Endothelial cell of umbilical vein (primary cell): ENCODE results near the gene CELF2. TPM values are rescaled to one million over a fixed set of nuclear protein-coding genes. Genes with fewer than 3 reads are reported as not detected.

Experiments
- BruUV-seq: library from RNA; stranded (reverse); fragments of 400-500 nt; replicated peaks from 2 replicates; lab custom pipeline; 2021; lab: Mats Ljungman, UMichigan
- CTCF ChIA-PET: fragments of 300-600, 350-600 bp; sonication (Branson Sonifier 250); formaldehyde crosslinking; loops from one replicate; lab custom pipeline; 2021; ENCODE audit warnings: antibody characterized with exemption, inconsistent platforms; lab: Charles Lee
- POLR2A ChIA-PET: fragments of 300-600, 350-600 bp; sonication (Branson Sonifier 250); formaldehyde crosslinking; loops from one replicate; lab custom pipeline; 2021; ENCODE audit warnings: antibody characterized with exemption, inconsistent platforms; lab: Charles Lee
- DNase-seq: peaks from one replicate; pipeline ENCODE4 v3.0.0-alpha.2; 2011; ENCODE audit warnings: low read depth, low spot score
- FAIRE-seq: peaks from 2 replicates; lab custom pipeline; 2011; peaks lifted over from hg19 to GRCh38; lab: Jason Lieb, UNC
- H2AFZ ChIP-seq: 2 replicates; pipeline ENCODE4 v1.6.0; 2012; ENCODE audit warnings: low read depth, low read length, control low read depth, inconsistent platforms
- H3K27ac ChIP-seq: 2 replicates; pipeline ENCODE4 v1.5.1; 2011; ENCODE audit warnings: low read depth, mild to moderate bottlenecking, control low read depth, low read length, moderate library complexity; ENCODE audit not compliant: insufficient read depth
- H3K27me3 ChIP-seq, 2 experiments: 2 replicates each; pipeline versions ENCODE4 v1.6.0 to v1.6.1; 2011; ENCODE audit warnings: low read length in 2 of 2, mixed read lengths in 1 of 2; ENCODE audit not compliant: control insufficient read depth in 2 of 2, insufficient read depth in 2 of 2
- H3K36me3 ChIP-seq, 2 experiments: 2 replicates in 1 of 2; 3 replicates in 1 of 2; pipeline ENCODE4 v1.5.1; 2011; ENCODE audit warnings: low read length in 2 of 2, mild to moderate bottlenecking in 1 of 2, moderate library complexity in 1 of 2; ENCODE audit not compliant: control insufficient read depth in 2 of 2, insufficient read depth in 2 of 2; ENCODE audit errors: extremely low read depth in 1 of 2
- H3K4me1 ChIP-seq: 3 replicates; pipeline ENCODE4 v1.5.1; 2011; ENCODE audit warnings: mild to moderate bottlenecking, low read length; ENCODE audit not compliant: control insufficient read depth, insufficient read depth; ENCODE audit errors: extremely low read depth
- H3K4me2 ChIP-seq: 2 replicates; pipeline ENCODE4 v1.6.1; 2011; ENCODE audit warnings: low read length, control low read depth, mixed read lengths; ENCODE audit not compliant: insufficient read depth
- H3K4me3 ChIP-seq, 3 experiments: fragments of 200-600 bp in 1 of 3; sonication (generic), shearing (Covaris generic) in 1 of 3; replicated peaks in 1 of 3; 2 replicates each; pipeline ENCODE4 v1.5.1; 2011 to 2016; ENCODE audit warnings: control low read depth in 3 of 3, low read length in 3 of 3, mild to moderate bottlenecking in 2 of 3, inconsistent platforms in 1 of 3, low read depth in 1 of 3, moderate library complexity in 1 of 3; ENCODE audit not compliant: insufficient read depth in 1 of 3
- H3K79me2 ChIP-seq: 2 replicates; pipeline ENCODE4 v1.6.0; 2012; ENCODE audit warnings: low read length, inconsistent platforms; ENCODE audit not compliant: control insufficient read depth, insufficient read depth
- H3K9ac ChIP-seq: replicated peaks from 2 replicates; pipeline ENCODE3; 2011; ENCODE audit warnings: low read length, control low read depth; ENCODE audit not compliant: insufficient read depth; ENCODE audit errors: extremely low read depth
- H3K9me1 ChIP-seq: replicated peaks from 3 replicates; pipeline ENCODE4 v1.6.0; 2011; ENCODE audit warnings: mild to moderate bottlenecking, low read length; ENCODE audit not compliant: control insufficient read depth, insufficient read depth; ENCODE audit errors: extremely low read depth
- H3K9me3 ChIP-seq: replicated peaks from 2 replicates; pipeline ENCODE4 v1.5.1; 2012; ENCODE audit warnings: low read length, inconsistent platforms; ENCODE audit not compliant: control insufficient read depth, insufficient read depth
- H4K20me1 ChIP-seq: replicated peaks from 2 replicates; pipeline ENCODE3; 2011; ENCODE audit warnings: mild to moderate bottlenecking, low read length; ENCODE audit not compliant: control insufficient read depth, insufficient read depth; ENCODE audit errors: extremely low read depth
- CTCF ChIP-seq, 2 donors: IDR thresholded peaks; 1 replicate in 1 of 2; 2 replicates in 1 of 2; pipeline ENCODE4 v1.5.1; 2011; ENCODE audit warnings: low read length in 2 of 2, mild to moderate bottlenecking in 2 of 2, moderate library complexity in 2 of 2, control low read depth in 1 of 2, inconsistent platforms in 1 of 2, low read depth in 1 of 2; ENCODE audit not compliant: insufficient read depth in 1 of 2; ENCODE audit errors: extremely low read depth in 1 of 2
- EZH2 ChIP-seq: IDR thresholded peaks from 2 replicates; pipeline ENCODE4 v1.6.1; 2012; ENCODE audit warnings: borderline replicate concordance, low read depth, mild to moderate bottlenecking, moderate library complexity, low read length, inconsistent platforms; ENCODE audit not compliant: severe bottlenecking
- FOS ChIP-seq: IDR thresholded peaks from 2 replicates; pipeline ENCODE4 v1.6.1; 2011; ENCODE audit warnings: mild to moderate bottlenecking, low read length, moderate library complexity, borderline replicate concordance; ENCODE audit not compliant: insufficient read depth
- GATA2 ChIP-seq: IDR thresholded peaks from 2 replicates; pipeline ENCODE4 v1.7.0; 2011; ENCODE audit warnings: low read depth, mild to moderate bottlenecking, moderate library complexity, mixed read lengths, low read length; ENCODE audit not compliant: insufficient read length, insufficient read depth
- JUN ChIP-seq: IDR thresholded peaks from 2 replicates; pipeline ENCODE4 v1.6.1; 2011; ENCODE audit warnings: borderline replicate concordance, low read depth; ENCODE audit not compliant: insufficient read length, insufficient read depth
- MAX ChIP-seq: IDR thresholded peaks from 2 replicates; pipeline ENCODE4 v1.6.1; 2011; ENCODE audit not compliant: insufficient read depth, insufficient read length
- MYC ChIP-seq: IDR thresholded peaks from one replicate; pipeline ENCODE4 v1.6.1; 2011; ENCODE audit warnings: mild to moderate bottlenecking, low read depth, low read length
- POLR2A ChIP-seq: IDR thresholded peaks from 2 replicates; pipeline ENCODE4 v1.6.1; 2012; ENCODE audit warnings: low read depth, mild to moderate bottlenecking, control low read depth, low read length
- POLR2AphosphoS5 ChIP-seq: IDR thresholded peaks from 2 replicates; pipeline ENCODE4 v1.6.1; 2012; ENCODE audit warnings: low read depth, mild to moderate bottlenecking, control low read depth, low read length, moderate library complexity; ENCODE audit not compliant: insufficient read depth
- dilution Hi-C: fragments of 300-500 bp; cut with MboI; formaldehyde crosslinking; loops from one replicate; pipeline ENCODE4 v1.15.0; 2019; ENCODE audit warnings: low sequenced_read_pairs; ENCODE audit not compliant: extremely low pct_ligation_motif_present
- intact Hi-C: fragments of 100-400 bp; cut with micrococcal nuclease; formaldehyde crosslinking; loops from one replicate; pipeline ENCODE4 v1.10.0; 2022
- polyA plus RNA-seq, 4 experiments: library from polyadenylated mRNA; depleted of rRNA in 3 of 4; stranded (reverse) in 3 of 4; unstranded in 1 of 4; fragments of >200 nt; gene quantifications; 2 replicates each; pipeline versions ENCODE4 v1.2.1 to v1.2.3, GENCODE V29; 2011 to 2012; ENCODE audit warnings: missing spikeins in 1 of 4
- total RNA-seq: library from RNA; stranded (reverse); gene quantifications from 2 replicates; pipeline ENCODE4 v1.2.3, GENCODE V29; 2021

Gene CELF2
- total and polyA plus RNA-seq, 2 donors (not counting 3 experiments of a cell fraction or from before 2014, with no cell fraction given): 21.6 to 42.6 TPM

GRCh38 chr10:11265484-11265883 lies 247.8 kb downstream of the CELF2 start:
- Histone ChIP-seq H3K9ac (no peak overlapping the region), H2AFZ (no peak overlapping the region), H3K79me2 (no peaks in the 10 kb centered on the region), H3K4me1 (no peaks in the 10 kb centered on the region), H4K20me1 (no peaks in the 10 kb centered on the region), H3K4me3 (no peak overlapping the region), H3K9me1 (no peaks in the 10 kb centered on the region), H3K4me2 (no peak overlapping the region), H3K27ac (no peak overlapping the region), H3K36me3 (no peaks in the 10 kb centered on the region), H3K27me3 (no peaks in the 10 kb centered on the region), H3K9me3 (no peaks in the 10 kb centered on the region)
- dilution Hi-C loops: no loop called here
- intact Hi-C loops: no loop called here
- POLR2A ChIA-PET: no interaction called here
- no TSS peak for BruUV-seq
- no peak for TF ChIP-seq MAX
- no peak for TF ChIP-seq FOS
- no peak for TF ChIP-seq POLR2AphosphoS5
- no peak for TF ChIP-seq JUN
- TF ChIP-seq GATA2: no peak
- TF ChIP-seq MYC: no peak
- no peak for TF ChIP-seq EZH2
- no peak for TF ChIP-seq CTCF (IDR thresholded peaks at IDR 0.05; ENCODE audit: extremely low read depth in 1 of 2, insufficient read depth in 1 of 2, low read depth in 1 of 2, low read length in 2 of 2)
- no peak for TF ChIP-seq POLR2A
- DNase-seq: no peak
- peak; percentile 77 for FAIRE-seq
- CTCF ChIA-PET: interaction anchor here (0.9 to 1.9 kb wide), 3 partner anchors 13 to 1923 kb away, joined by 3 to 4 read pairs (median 3); no protein-coding TSS in a partner anchor
